HCT116 (cell line): ENCODE measurements around the gene FRMD4A. TPM values are rescaled to one million over a fixed set of nuclear protein-coding genes. Genes with fewer than 3 reads are reported as not detected.

Source experiments
- ATAC-seq: fragments of 200-7000 bp; cut with Tn5 transposase; 2 replicates; pipeline ENCODE4 v1.9.1; 2020; ENCODE audit warnings: mild to moderate bottlenecking, moderate library complexity
- BruUV-seq: library from RNA; stranded (reverse); fragments of 400-500 nt; replicated peaks from 2 replicates; lab custom pipeline; 2021; lab: Mats Ljungman, UMichigan
- CTCF ChIA-PET: fragments of 300-600 bp; sonication (Branson Sonifier 250); formaldehyde crosslinking; loops from one replicate; lab custom pipeline; 2021; ENCODE audit warnings: antibody characterized with exemption; lab: Charles Lee
- POLR2A ChIA-PET: fragments of 300-600, 350-600 bp; sonication (Branson Sonifier 250); formaldehyde crosslinking; loops from one replicate; lab custom pipeline; 2021; ENCODE audit warnings: antibody characterized with exemption; lab: Charles Lee
- RAD21 ChIA-PET, 2 experiments: fragments of 300-600 bp; sonication (Branson Sonifier 250); formaldehyde crosslinking; loops; one replicate each; lab custom pipeline; 2023; ENCODE audit warnings: low total read pairs in 2 of 2; ENCODE audit not compliant: uncharacterized antibody in 2 of 2, unreplicated experiment in 2 of 2, low non-redundant PET in 1 of 2; lab: Charles Lee
- DNase-seq: peaks from one replicate; pipeline ENCODE4 v3.0.0-alpha.2; 2010; ENCODE audit warnings: low read depth, low spot score
- H2AFZ ChIP-seq: fragments of 200-600 bp; shearing (Covaris generic), sonication (generic); 2 replicates; pipeline ENCODE4 v1.6.1; 2017; ENCODE audit warnings: low read depth, mixed run types, mixed read lengths, antibody characterized with exemption, low read length; ENCODE audit not compliant: poor library complexity, severe bottlenecking
- H3K27ac ChIP-seq: 2 replicates; pipeline ENCODE4 v1.5.1; 2012; ENCODE audit warnings: low read depth, low read length
- H3K27me3 ChIP-seq: fragments of 200-600 bp; sonication (generic); 2 replicates; pipeline ENCODE4 v1.6.1; 2016; ENCODE audit warnings: mixed run types, low read length, mixed read lengths; ENCODE audit not compliant: insufficient read depth
- H3K36me3 ChIP-seq, 2 experiments: fragments of 200-500 bp in 1 of 2; fragments of 200-600 bp in 1 of 2; sonication (Bioruptor generic) in 1 of 2; sonication (generic) in 1 of 2; 2 replicates each; pipeline versions ENCODE4 v1.5.1 to v1.6.1; 2014 to 2016; ENCODE audit warnings: low read length in 2 of 2, inconsistent platforms in 1 of 2, mixed read lengths in 1 of 2, mixed run types in 1 of 2; ENCODE audit not compliant: insufficient read depth in 2 of 2, control insufficient read depth in 1 of 2
- H3K4me1 ChIP-seq, 2 experiments: fragments of 200-600 bp in 1 of 2; sonication (generic) in 1 of 2; 2 replicates each; pipeline versions ENCODE4 v1.5.1 to v1.6.1; 2012 to 2017; ENCODE audit warnings: low read length in 2 of 2, inconsistent platforms in 1 of 2, mild to moderate bottlenecking in 1 of 2, mixed read lengths in 1 of 2, mixed run types in 1 of 2, moderate library complexity in 1 of 2; ENCODE audit not compliant: insufficient read depth in 2 of 2, control insufficient read depth in 1 of 2
- H3K4me2 ChIP-seq: fragments of 200-600 bp; sonication (generic); 2 replicates; pipeline ENCODE4 v1.6.1; 2017; ENCODE audit warnings: mixed run types, low read length, mixed read lengths
- H3K4me3 ChIP-seq, 2 experiments: fragments of 200-600 bp in 1 of 2; sonication (generic) in 1 of 2; replicated peaks in 1 of 2; 2 replicates each; pipeline ENCODE4 v1.5.1; 2011 to 2016; ENCODE audit warnings: low read length in 2 of 2, control low read depth in 1 of 2, low read depth in 1 of 2, mild to moderate bottlenecking in 1 of 2, mixed read lengths in 1 of 2, mixed run types in 1 of 2
- H3K79me2 ChIP-seq: fragments of 200-600 bp; sonication (generic); 2 replicates; pipeline ENCODE4 v1.6.1; 2017; ENCODE audit warnings: mild to moderate bottlenecking, mixed run types, low read length, moderate library complexity, mixed read lengths; ENCODE audit not compliant: insufficient read depth
- H3K9ac ChIP-seq: fragments of 200-600 bp; sonication (generic); 2 replicates; pipeline ENCODE4 v1.6.1; 2016; ENCODE audit warnings: low read length, mixed read lengths
- H3K9me2 ChIP-seq: fragments of 200-600 bp; sonication (generic), shearing (Covaris generic); 2 replicates; pipeline ENCODE4 v1.6.1; 2017; ENCODE audit warnings: mixed run types, mild to moderate bottlenecking, moderate library complexity; ENCODE audit not compliant: insufficient read depth
- H3K9me3 ChIP-seq, 2 experiments: fragments of 200-500 bp in 1 of 2; fragments of 200-600 bp in 1 of 2; sonication (Bioruptor generic) in 1 of 2; sonication (generic) in 1 of 2; 2 replicates each; pipeline ENCODE4 v1.6.1; 2014 to 2017; ENCODE audit warnings: low read length in 2 of 2, mixed read lengths in 2 of 2, inconsistent platforms in 1 of 2, low read depth in 1 of 2, mild to moderate bottlenecking in 1 of 2, mixed run types in 1 of 2, moderate library complexity in 1 of 2; ENCODE audit not compliant: control insufficient read depth in 1 of 2, insufficient read depth in 1 of 2
- H4K20me1 ChIP-seq: fragments of 200-600 bp; sonication (generic), shearing (Covaris generic); 2 replicates; pipeline ENCODE4 v1.6.1; 2017; ENCODE audit warnings: mixed run types, mild to moderate bottlenecking, moderate library complexity; ENCODE audit not compliant: insufficient read depth
- ATF3 ChIP-seq: IDR thresholded peaks from 2 replicates; pipeline ENCODE4 v1.6.1; 2012
- CBX3 ChIP-seq: IDR thresholded peaks from 2 replicates; pipeline ENCODE4 v1.6.1; 2012; ENCODE audit warnings: low read depth
- EGR1 ChIP-seq: IDR thresholded peaks from 2 replicates; pipeline ENCODE4 v1.6.1; 2012; ENCODE audit warnings: low read depth
- ELF1 ChIP-seq: IDR thresholded peaks from 2 replicates; pipeline ENCODE4 v1.6.1; 2012; ENCODE audit warnings: low read depth, borderline replicate concordance
- EZH2 ChIP-seq: fragments of 200-600 bp; sonication (generic); IDR thresholded peaks from 2 replicates; pipeline ENCODE4 v1.6.1; 2017; ENCODE audit warnings: antibody characterized with exemption, mixed run types
- EZH2phosphoT487 ChIP-seq: fragments of 200-600 bp; IDR thresholded peaks from 2 replicates; pipeline ENCODE4 v1.6.1; 2018; ENCODE audit warnings: antibody characterized with exemption, borderline replicate concordance
- FOSL1 ChIP-seq: IDR thresholded peaks from 2 replicates; pipeline ENCODE4 v1.6.1; 2012; ENCODE audit warnings: low read depth
- JUND ChIP-seq: IDR thresholded peaks from 2 replicates; pipeline ENCODE4 v1.6.1; 2012
- MAX ChIP-seq: IDR thresholded peaks from 2 replicates; pipeline ENCODE4 v1.6.1; 2012
- REST ChIP-seq: IDR thresholded peaks from 2 replicates; pipeline ENCODE4 v1.6.1; 2012; ENCODE audit warnings: low read depth
- SIN3A ChIP-seq: IDR thresholded peaks from 2 replicates; pipeline ENCODE4 v1.6.1; 2012; ENCODE audit warnings: low read depth
- TCF7L2 ChIP-seq: IDR thresholded peaks from 2 replicates; pipeline ENCODE4 v1.7.0; 2011; ENCODE audit warnings: borderline replicate concordance, inconsistent platforms; ENCODE audit not compliant: insufficient read depth, insufficient read length; ENCODE audit errors: extremely low read depth
- YY1 ChIP-seq: IDR thresholded peaks from 2 replicates; pipeline ENCODE4 v1.6.1; 2011; ENCODE audit warnings: low read length, low read depth, moderate library complexity, mild to moderate bottlenecking; ENCODE audit not compliant: insufficient replicate concordance; ENCODE audit errors: extremely low read depth
- intact Hi-C: fragments of 100-400 bp; cut with micrococcal nuclease; formaldehyde crosslinking; loops from 2 replicates; pipeline ENCODE4 v1.10.0; 2022
- total RNA-seq: library from RNA; stranded (reverse); gene quantifications from one replicate; pipeline ENCODE4 v1.2.1, GENCODE V29; 2021; ENCODE audit not compliant: unreplicated experiment

FRMD4A gene
- total RNA-seq, 1 experiment from 2014 or later, result 0.20 TPM

- TF ChIP-seq JUND, result no peak
- no peak for TF ChIP-seq SIN3A
- no peak for TF ChIP-seq ATF3
- no peak for TF ChIP-seq EZH2phosphoT487
- no peak for TF ChIP-seq CBX3
- no peak for TF ChIP-seq EZH2
- no peak for TF ChIP-seq ELF1
- TF ChIP-seq MAX, result no peak
- no peaks in the 10 kb centered on the region; the same call in 1 of the 2 replicates for H4K20me1 ChIP-seq
- H3K9me3 ChIP-seq, result no peaks in the 10 kb centered on the region
- H3K27me3 ChIP-seq, result no peaks in the 10 kb centered on the region
- ChIA-PET POLR2A (no interaction called here), RAD21 (no interaction called here), CTCF (no interaction called here)
- BruUV-seq, result no TSS peak
- no peak overlapping the region for H3K4me2 ChIP-seq
- H3K27ac ChIP-seq, result no peak overlapping the region
- H3K79me2 ChIP-seq, result no peaks in the 10 kb centered on the region
- ATAC-seq (no peak), DNase-seq (no peak)
- no peak overlapping the region for H3K9ac ChIP-seq
- no peaks in the 10 kb centered on the region for H3K9me2 ChIP-seq
- H3K36me3 ChIP-seq, result no peaks in the 10 kb centered on the region
- no peaks in the 10 kb centered on the region for H3K4me1 ChIP-seq
- no peak overlapping the region for H2AFZ ChIP-seq
- intact Hi-C loops, result no loop called here
- no peak overlapping the region for H3K4me3 ChIP-seq
Observed at GRCh38 chr10:13631594-13631993, 699.1 kb downstream of the FRMD4A start.

- BruUV-seq, result no TSS peak
- H3K36me3 ChIP-seq, result no peaks in the 10 kb centered on the region
- TF ChIP-seq EGR1, result no peak
- TF ChIP-seq JUND, result no peak
- no peak for TF ChIP-seq ELF1
- no peak for TF ChIP-seq MAX
- no peak for TF ChIP-seq FOSL1
- TF ChIP-seq EZH2, result no peak
- TF ChIP-seq REST, result no peak
- TF ChIP-seq EZH2phosphoT487, result no peak
- no peak for TF ChIP-seq TCF7L2
- TF ChIP-seq ATF3, result no peak
- TF ChIP-seq YY1, result no peak
- no peak for TF ChIP-seq CBX3
Observed at GRCh38 chr10:13630231-13630630, 700.5 kb downstream of the FRMD4A start.

More at GRCh38 chr10:13630231-13630630, 700.5 kb downstream of the FRMD4A start:
- DNase-seq (no peak), ATAC-seq (no peak)
- no peak overlapping the region for H3K4me3 ChIP-seq
- no peak overlapping the region for H2AFZ ChIP-seq
- CTCF ChIA-PET, result no interaction called here
- H3K27me3 ChIP-seq, result no peaks in the 10 kb centered on the region
- POLR2A ChIA-PET, result no interaction called here
- no peaks in the 10 kb centered on the region for H3K79me2 ChIP-seq
- no peak overlapping the region for H3K27ac ChIP-seq
- H3K9me3 ChIP-seq, result no peaks in the 10 kb centered on the region
- H3K4me1 ChIP-seq, result no peaks in the 10 kb centered on the region
- intact Hi-C loops, result no loop called here
- H4K20me1 ChIP-seq, result no peaks in the 10 kb centered on the region; the same call in 1 of the 2 replicates
- H3K9ac ChIP-seq, result no peak overlapping the region
- H3K4me2 ChIP-seq, result no peak overlapping the region
- no peaks in the 10 kb centered on the region for H3K9me2 ChIP-seq
- RAD21 ChIA-PET, result no interaction called here
